Fibroblast of the aortic adventitia (primary cell): ENCODE results near the gene BHLHE23. TPM values are rescaled to one million over a fixed set of nuclear protein-coding genes. Genes with fewer than 3 reads are reported as not detected.

ENCODE experiments used
- DNase-seq: peaks from one replicate; pipeline ENCODE4 v3.0.0-alpha.2; 2010; ENCODE audit warnings: low read depth
- H3K4me3 ChIP-seq: 2 replicates; pipeline ENCODE4 v1.5.1; 2011; ENCODE audit warnings: low read depth, mild to moderate bottlenecking, control low read depth, low read length, moderate library complexity
- total RNA-seq: library from RNA; depleted of rRNA; stranded (reverse); fragments of >200 nt; gene quantifications from 2 replicates; pipeline ENCODE4 v1.2.3, GENCODE V29; 2012; ENCODE audit warnings: low replicate concordance
- TF ChIP-seq, protein P1 (sequence below): IDR thresholded peaks from 2 replicates; pipeline ENCODE4 v1.5.1; 2011; ENCODE audit warnings: mild to moderate bottlenecking, low read length, control low read depth, inconsistent platforms; ENCODE audit not compliant: insufficient read depth

The BHLHE23 gene
- total RNA-seq, 1 donor, result not detected

DNA sequence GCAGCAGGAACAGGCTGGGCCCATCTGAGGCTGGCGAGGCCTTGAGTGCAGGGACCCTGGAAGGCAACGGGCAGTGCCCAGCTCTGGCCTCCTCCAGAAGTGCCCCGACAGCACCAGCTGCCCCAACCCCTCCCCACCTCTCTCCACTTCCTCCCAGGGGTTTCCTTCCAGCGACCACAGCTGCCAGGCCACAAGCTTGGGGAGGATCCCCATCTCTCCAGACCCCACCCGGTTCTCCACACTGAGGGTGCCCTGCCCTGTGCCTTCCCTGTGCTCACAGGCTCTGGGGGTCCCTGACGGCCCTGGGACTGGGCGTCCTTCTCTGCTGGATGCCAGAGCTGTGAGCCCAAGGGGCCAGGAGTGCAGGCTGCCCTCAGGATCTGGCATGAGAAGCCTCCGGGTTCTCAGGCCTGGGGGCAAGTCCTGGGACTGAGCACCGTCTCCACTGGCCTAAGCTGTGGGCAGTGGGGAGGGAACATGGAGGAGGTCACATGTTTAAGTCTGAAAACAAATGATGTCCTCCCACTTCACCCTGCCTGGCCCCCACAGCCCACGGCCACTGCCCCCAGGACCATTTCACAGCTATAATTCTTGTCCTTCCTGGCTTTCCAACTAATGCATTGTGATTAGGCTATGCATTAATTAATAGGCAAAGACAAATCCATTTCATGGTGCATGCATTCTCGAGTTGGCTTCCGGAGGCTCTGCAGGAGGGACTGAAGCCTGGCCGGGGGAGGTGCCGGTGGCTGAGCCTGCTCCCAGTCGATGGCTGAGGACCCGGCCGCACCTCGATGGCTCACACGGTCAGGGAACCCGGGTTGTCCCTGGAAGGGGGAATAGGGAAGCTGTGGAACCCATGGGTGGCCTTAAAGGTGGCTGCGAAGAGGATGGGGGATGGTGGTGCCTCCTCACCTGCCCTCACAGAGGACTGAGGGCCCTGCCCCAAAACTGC lies 24.4 kb downstream of the BHLHE23 start:
- H3K4me3 ChIP-seq, result no peak overlapping the region
- no peak for DNase-seq
- TF ChIP-seq, protein P1, sequence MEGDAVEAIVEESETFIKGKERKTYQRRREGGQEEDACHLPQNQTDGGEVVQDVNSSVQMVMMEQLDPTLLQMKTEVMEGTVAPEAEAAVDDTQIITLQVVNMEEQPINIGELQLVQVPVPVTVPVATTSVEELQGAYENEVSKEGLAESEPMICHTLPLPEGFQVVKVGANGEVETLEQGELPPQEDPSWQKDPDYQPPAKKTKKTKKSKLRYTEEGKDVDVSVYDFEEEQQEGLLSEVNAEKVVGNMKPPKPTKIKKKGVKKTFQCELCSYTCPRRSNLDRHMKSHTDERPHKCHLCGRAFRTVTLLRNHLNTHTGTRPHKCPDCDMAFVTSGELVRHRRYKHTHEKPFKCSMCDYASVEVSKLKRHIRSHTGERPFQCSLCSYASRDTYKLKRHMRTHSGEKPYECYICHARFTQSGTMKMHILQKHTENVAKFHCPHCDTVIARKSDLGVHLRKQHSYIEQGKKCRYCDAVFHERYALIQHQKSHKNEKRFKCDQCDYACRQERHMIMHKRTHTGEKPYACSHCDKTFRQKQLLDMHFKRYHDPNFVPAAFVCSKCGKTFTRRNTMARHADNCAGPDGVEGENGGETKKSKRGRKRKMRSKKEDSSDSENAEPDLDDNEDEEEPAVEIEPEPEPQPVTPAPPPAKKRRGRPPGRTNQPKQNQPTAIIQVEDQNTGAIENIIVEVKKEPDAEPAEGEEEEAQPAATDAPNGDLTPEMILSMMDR, result no peak

DNA sequence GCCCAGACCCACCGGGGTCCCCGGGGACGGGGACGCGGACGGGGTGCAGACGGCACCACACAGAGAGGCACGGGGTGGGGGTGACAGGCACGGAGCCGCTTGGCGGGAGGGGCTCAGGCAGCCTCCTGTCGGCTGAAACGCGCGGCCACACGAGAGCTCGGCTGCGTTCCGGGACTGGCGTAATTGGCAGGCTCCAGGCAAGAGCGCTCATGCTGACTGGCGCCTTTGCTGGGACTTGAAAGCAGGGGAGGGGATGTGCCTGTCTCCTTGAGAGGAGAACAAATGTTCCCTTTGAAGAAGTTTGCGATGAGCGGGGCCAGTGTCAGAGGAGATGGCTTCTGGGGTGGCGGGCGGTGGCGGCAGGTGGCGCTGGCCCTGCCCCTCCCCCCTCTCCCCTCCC lies 25.8 kb downstream of the BHLHE23 start:
- no peak for DNase-seq
- TF ChIP-seq, protein P1, result no peak
- no peak overlapping the region for H3K4me3 ChIP-seq

DNA sequence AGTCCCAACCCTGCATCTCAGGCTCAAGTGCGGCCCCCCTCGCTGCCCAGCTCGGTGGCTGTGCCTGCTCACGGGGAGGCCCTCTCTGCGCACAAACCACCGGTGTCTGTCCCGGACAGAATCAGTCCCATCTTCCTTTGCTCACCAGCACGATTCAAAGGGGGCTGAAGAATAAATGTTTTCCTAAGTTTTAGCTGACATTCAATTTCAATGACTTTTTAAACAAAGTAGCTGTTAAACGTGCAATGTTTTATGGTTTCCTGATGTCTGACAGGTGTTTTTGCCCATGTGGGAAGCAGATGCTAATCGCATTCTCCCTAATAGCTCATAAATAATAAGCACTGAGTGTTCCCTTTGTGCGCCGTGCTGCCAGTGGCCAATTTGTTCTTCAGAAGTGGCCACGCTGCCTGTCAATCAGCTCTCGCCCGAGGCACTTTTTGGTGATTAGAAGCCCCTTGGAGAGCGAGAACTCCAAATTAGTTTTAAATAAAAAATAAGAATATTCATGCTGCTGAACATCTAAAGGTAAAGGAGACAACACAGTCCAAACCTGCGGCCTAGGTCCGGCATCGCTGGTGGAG lies 26.3 kb downstream of the BHLHE23 start:
- H3K4me3 ChIP-seq, result no peak overlapping the region
- DNase-seq, result no peak
- TF ChIP-seq, protein P1, result no peak

DNA sequence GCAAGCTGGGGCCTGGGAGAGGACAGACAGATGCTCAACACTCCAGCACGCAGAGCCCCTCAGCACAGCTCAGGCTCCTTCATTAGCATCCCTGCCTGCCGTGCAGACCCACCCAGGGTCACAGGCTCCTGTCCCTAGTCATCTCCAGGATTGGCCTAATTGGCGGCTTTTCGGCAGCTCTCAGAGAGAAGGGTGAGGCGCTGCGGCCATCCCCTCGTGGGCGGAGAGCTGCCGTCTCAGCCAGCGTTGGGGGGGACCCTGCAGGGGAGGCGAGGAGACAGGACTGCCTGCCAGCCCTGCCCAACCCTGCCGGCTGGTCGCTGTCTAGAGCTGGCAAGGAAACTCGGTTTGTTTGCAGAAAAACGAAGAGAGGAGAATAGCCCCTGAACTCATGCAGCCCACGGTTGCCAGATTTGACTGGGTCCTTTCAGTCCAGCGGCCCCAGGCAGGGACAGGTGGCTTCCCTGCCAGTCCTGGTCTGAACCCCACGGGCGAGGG lies 26.8 kb downstream of the BHLHE23 start:
- TF ChIP-seq, protein P1, result no peak
- H3K4me3 ChIP-seq, result no peak overlapping the region
- no peak for DNase-seq

DNA sequence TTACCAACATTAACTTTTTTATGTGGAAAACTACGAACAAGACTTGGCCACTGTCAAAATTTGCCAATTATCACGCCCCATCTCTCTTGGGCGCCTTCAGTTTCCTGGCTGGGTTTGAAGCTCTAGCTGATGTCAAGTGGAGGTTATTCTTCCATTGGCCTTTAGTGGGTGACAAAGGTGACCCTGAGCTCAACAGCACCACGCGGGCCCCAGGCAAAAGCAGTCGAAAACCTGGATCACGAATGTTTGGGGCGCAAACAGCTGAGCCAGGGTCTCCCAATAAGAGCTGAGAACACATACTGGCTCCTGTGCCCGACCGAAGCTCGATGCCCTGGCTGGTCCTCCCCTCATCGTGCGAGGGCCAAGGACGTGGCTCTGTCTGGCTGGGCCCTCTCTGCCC lies 27.5 kb downstream of the BHLHE23 start:
- DNase-seq, result no peak
- no peak overlapping the region for H3K4me3 ChIP-seq
- TF ChIP-seq, protein P1, result no peak

DNA sequence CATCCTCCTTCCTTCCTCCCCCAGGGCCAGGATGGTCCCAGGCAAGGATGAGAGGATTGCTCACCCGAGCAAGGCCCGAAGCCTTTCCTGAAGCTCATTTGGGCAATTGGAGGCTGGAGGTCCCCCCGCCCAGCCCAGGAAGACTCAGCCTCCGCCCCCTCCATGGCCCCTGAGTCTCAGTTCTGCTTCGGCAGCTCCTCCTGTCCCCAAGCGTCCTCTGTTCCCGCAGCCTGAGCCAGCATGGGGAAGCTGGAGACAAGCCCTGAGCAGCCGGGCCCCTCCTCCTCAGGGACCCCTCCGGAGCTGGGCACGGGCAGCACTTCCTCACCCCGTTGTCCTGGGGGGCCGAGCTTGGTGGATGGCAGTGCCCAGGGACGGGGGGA lies 28.2 kb downstream of the BHLHE23 start:
- TF ChIP-seq, protein P1, result no peak
- no peak for DNase-seq
- H3K4me3 ChIP-seq, result no peak overlapping the region
